NT2/D1 (cell line): ENCODE results near the gene KCNK15.

Source experiments
- SUZ12 ChIP-seq: IDR thresholded peaks from 2 replicates; pipeline ENCODE4 v1.6.1; 2011; ENCODE audit not compliant: insufficient read length, insufficient read depth; ENCODE audit errors: extremely low read depth
- YY1 ChIP-seq: IDR thresholded peaks from 2 replicates; pipeline ENCODE4 v1.6.1; 2011; ENCODE audit not compliant: insufficient read length, insufficient read depth
- ZNF274 ChIP-seq: IDR thresholded peaks from 2 replicates; pipeline ENCODE4 v1.6.1; 2011; ENCODE audit warnings: mild to moderate bottlenecking, low read depth, low read length

DNA sequence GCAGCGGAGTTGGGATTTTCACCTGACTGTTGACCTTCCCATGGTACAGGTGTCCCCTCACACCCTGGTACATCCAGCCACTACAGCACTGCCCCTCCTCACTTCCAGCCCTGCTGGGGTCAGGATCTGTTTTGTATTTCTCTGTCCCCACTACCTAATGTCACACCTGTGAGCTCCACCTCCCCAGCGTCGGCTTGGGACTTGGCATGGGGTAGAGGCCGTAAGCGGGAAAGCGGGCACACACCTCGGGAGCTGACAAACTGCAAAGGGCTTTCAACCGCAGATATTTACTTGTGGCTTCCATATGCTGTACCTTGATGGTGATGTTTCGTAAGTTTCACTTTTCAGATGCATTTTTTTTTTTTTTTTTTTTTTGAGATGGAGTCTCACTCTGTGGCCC, 35.9 kb upstream of the KCNK15 start:
- TF ChIP-seq YY1 (no peak), ZNF274 (no peak), SUZ12 (no peak)
